DND-41 (cell line): Measurements from ENCODE around the gene ESRRA.
A peak's percentile ranks its signal among the peaks of the same experiment; 100 is the strongest.
"Not testable (repeated sequence)": the region's sequence is repeated elsewhere in the genome, so short reads cannot be mapped to it uniquely, and the experiment has no call there.

Source experiments
- ATAC-seq: fragments of 200-7000 bp; cut with Tn5 transposase; 3 replicates; pipeline ENCODE4 v1.9.1; 2021; ENCODE audit warnings: low read depth; ENCODE audit not compliant: insufficient read depth
- DNase-seq: peaks from one replicate; pipeline ENCODE4 v3.0.0-alpha.2; 2020
- H2AFZ ChIP-seq: 2 replicates; pipeline ENCODE4 v1.6.0; 2012; ENCODE audit warnings: low read depth, low read length
- H3K27ac ChIP-seq: 2 replicates; pipeline ENCODE4 v1.5.1; 2012; ENCODE audit warnings: low read length, inconsistent platforms
- H3K27me3 ChIP-seq: fragments of 200-600 bp; sonication (generic); 2 replicates; pipeline ENCODE4 v1.6.0; 2012; ENCODE audit warnings: low read length, mild to moderate bottlenecking, inconsistent platforms; ENCODE audit not compliant: insufficient read depth, poor library complexity
- H3K36me3 ChIP-seq: 2 replicates; pipeline ENCODE4 v1.5.1; 2012; ENCODE audit warnings: low read length, inconsistent platforms; ENCODE audit not compliant: insufficient read depth
- H3K4me1 ChIP-seq: 2 replicates; pipeline ENCODE4 v1.5.1; 2012; ENCODE audit warnings: mild to moderate bottlenecking, low read length; ENCODE audit not compliant: insufficient read depth
- H3K4me2 ChIP-seq: 2 replicates; pipeline ENCODE4 v1.6.0; 2012; ENCODE audit warnings: mild to moderate bottlenecking, moderate library complexity, low read length, inconsistent platforms; ENCODE audit not compliant: insufficient read depth
- H3K4me3 ChIP-seq, 2 experiments: fragments of 200-600 bp in 1 of 2; shearing (Covaris generic) in 1 of 2; 2 replicates each; pipeline ENCODE4 v1.5.1; 2012 to 2016; ENCODE audit warnings: inconsistent platforms in 2 of 2, low read length in 2 of 2, mild to moderate bottlenecking in 2 of 2, low read depth in 1 of 2, moderate library complexity in 1 of 2
- H3K79me2 ChIP-seq: 2 replicates; pipeline ENCODE4 v1.6.0; 2012; ENCODE audit warnings: low read length, inconsistent platforms; ENCODE audit not compliant: insufficient read depth
- H3K9ac ChIP-seq: 2 replicates; pipeline ENCODE4 v1.6.0; 2012; ENCODE audit warnings: low read depth, mild to moderate bottlenecking, inconsistent platforms, low read length, moderate library complexity
- H3K9me3 ChIP-seq: 2 replicates; pipeline ENCODE4 v1.5.1; 2012; ENCODE audit warnings: low read length, moderate library complexity, mild to moderate bottlenecking, inconsistent platforms; ENCODE audit not compliant: insufficient read depth, severe bottlenecking
- H4K20me1 ChIP-seq: 2 replicates; pipeline ENCODE4 v1.6.0; 2012; ENCODE audit warnings: low read length; ENCODE audit not compliant: insufficient read depth
- EZH2 ChIP-seq: IDR thresholded peaks from 3 replicates; pipeline ENCODE4 v1.6.1; 2012; ENCODE audit warnings: borderline replicate concordance, low read depth, mild to moderate bottlenecking, moderate library complexity, low read length, inconsistent platforms; ENCODE audit not compliant: severe bottlenecking
- TF ChIP-seq, protein P1 (sequence below): IDR thresholded peaks from 2 replicates; pipeline ENCODE4 v1.5.1; 2012; ENCODE audit warnings: borderline replicate concordance, low read length, moderate library complexity, mild to moderate bottlenecking; ENCODE audit not compliant: poor library complexity, severe bottlenecking; ENCODE audit errors: extremely low read depth

Gene ESRRA

GRCh38 chr11:64314146-64314804 is 9.0 kb downstream of the ESRRA start:
- Histone ChIP-seq H3K79me2 (peaks cover 54% of the 10 kb centered on the region), H3K36me3 (peaks cover 41% of the 10 kb centered on the region), H3K4me3 (no peak overlapping the region), H3K27me3 (no peaks in the 10 kb centered on the region), H3K27ac (no peak overlapping the region), H3K9me3 (no peaks in the 10 kb centered on the region), H2AFZ (no peak overlapping the region), H4K20me1 (peaks cover 19% of the 10 kb centered on the region; the same call in 1 of the 2 replicates), H3K9ac (no peak overlapping the region), H3K4me2 (no peak overlapping the region), H3K4me1 (peaks cover 28% of the 10 kb centered on the region)
- DNase-seq: no peak
- TF ChIP-seq, protein P1, sequence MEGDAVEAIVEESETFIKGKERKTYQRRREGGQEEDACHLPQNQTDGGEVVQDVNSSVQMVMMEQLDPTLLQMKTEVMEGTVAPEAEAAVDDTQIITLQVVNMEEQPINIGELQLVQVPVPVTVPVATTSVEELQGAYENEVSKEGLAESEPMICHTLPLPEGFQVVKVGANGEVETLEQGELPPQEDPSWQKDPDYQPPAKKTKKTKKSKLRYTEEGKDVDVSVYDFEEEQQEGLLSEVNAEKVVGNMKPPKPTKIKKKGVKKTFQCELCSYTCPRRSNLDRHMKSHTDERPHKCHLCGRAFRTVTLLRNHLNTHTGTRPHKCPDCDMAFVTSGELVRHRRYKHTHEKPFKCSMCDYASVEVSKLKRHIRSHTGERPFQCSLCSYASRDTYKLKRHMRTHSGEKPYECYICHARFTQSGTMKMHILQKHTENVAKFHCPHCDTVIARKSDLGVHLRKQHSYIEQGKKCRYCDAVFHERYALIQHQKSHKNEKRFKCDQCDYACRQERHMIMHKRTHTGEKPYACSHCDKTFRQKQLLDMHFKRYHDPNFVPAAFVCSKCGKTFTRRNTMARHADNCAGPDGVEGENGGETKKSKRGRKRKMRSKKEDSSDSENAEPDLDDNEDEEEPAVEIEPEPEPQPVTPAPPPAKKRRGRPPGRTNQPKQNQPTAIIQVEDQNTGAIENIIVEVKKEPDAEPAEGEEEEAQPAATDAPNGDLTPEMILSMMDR: no peak
- TF ChIP-seq EZH2: no peak
- no peak for ATAC-seq

DNA sequence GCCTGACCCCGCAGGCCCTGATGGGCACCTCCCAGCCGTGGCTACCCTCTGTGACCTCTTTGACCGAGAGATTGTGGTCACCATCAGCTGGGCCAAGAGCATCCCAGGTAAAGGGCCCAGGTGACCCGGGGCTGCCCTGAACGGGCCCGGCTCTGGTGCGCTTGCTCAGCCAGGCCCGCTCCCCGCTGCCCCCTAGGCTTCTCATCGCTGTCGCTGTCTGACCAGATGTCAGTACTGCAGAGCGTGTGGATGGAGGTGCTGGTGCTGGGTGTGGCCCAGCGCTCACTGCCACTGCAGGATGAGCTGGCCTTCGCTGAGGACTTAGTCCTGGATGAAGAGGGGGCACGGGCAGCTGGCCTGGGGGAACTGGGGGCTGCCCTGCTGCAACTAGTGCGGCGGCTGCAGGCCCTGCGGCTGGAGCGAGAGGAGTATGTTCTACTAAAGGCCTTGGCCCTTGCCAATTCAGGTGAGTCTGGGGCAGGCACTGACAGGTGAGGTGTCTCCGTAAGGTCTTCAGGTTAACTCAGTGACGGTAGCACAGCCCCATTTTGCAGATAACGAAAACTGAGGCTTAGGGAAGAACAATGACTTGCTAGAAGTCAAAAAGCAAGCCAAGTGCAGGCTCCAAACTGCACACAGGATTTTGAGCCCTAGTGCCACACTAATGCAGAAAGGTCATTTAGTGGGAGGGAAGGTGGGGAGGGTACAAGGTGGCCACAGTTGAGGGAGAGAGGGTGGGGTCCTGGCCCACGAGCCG is 9.7 kb downstream of the ESRRA start:
- Histone ChIP-seq H3K4me2 (peak overlapping the region; percentile 66; the same call in 1 of the 2 replicates), H3K27me3 (no peaks in the 10 kb centered on the region), H3K79me2 (peaks cover 51% of the 10 kb centered on the region), H3K4me1 (peaks cover 34% of the 10 kb centered on the region), H2AFZ (no peak overlapping the region), H3K9me3 (no peaks in the 10 kb centered on the region), H3K9ac (no peak overlapping the region), H3K27ac (no peak overlapping the region), H3K36me3 (peaks cover 41% of the 10 kb centered on the region), H3K4me3 (no peak overlapping the region), H4K20me1 (peaks cover 19% of the 10 kb centered on the region; the same call in 1 of the 2 replicates)
- ATAC-seq (no peak), DNase-seq (no peak)
- no peak for TF ChIP-seq EZH2
- TF ChIP-seq, protein P1: no peak

DNA sequence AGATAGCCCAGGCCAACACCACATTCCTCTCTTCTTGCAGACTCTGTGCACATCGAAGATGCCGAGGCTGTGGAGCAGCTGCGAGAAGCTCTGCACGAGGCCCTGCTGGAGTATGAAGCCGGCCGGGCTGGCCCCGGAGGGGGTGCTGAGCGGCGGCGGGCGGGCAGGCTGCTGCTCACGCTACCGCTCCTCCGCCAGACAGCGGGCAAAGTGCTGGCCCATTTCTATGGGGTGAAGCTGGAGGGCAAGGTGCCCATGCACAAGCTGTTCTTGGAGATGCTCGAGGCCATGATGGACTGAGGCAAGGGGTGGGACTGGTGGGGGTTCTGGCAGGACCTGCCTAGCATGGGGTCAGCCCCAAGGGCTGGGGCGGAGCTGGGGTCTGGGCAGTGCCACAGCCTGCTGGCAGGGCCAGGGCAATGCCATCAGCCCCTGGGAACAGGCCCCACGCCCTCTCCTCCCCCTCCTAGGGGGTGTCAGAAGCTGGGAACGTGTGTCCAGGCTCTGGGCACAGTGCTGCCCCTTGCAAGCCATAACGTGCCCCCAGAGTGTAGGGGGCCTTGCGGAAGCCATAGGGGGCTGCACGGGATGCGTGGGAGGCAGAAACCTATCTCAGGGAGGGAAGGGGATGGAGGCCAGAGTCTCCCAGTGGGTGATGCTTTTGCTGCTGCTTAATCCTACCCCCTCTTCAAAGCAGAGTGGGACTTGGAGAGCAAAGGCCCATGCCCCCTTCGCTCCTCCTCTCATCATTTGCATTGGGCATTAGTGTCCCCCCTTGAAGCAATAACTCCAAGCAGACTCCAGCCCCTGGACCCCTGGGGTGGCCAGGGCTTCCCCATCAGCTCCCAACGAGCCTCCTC is 10.6 kb downstream of the ESRRA start:
- Histone ChIP-seq H3K79me2 (peaks cover 48% of the 10 kb centered on the region), H3K4me1 (peaks cover 34% of the 10 kb centered on the region), H4K20me1 (peaks cover 16% of the 10 kb centered on the region), H3K36me3 (peaks cover 46% of the 10 kb centered on the region), H3K4me2 (peak overlapping the region; percentile 66), H3K4me3 (peak overlapping the region; percentile 52 to 71; a peak in 2 of 4 replicates), H3K9ac (peak overlapping the region; percentile 87)
- not testable (repeated sequence) for H3K27ac ChIP-seq, H2AFZ ChIP-seq, DNase-seq, ATAC-seq, H3K27me3 ChIP-seq, H3K9me3 ChIP-seq
